Calu3 (cell line): ENCODE measurements around the gene RDH16. TPM values are rescaled to one million over a fixed set of nuclear protein-coding genes. Genes with fewer than 3 reads are reported as not detected.

Experiments used
- Bru-seq: library from RNA; stranded (reverse); fragments of 400-500 nt; gene quantifications from one replicate; lab custom pipeline; 2021; lab: Mats Ljungman, UMichigan
- BruChase-seq, 2 experiments: library from RNA; stranded (reverse); fragments of 400-500 nt; gene quantifications; one replicate each; lab custom pipeline; 2021; lab: Mats Ljungman, UMichigan
- BruUV-seq: library from RNA; stranded (reverse); fragments of 400-500 nt; replicated peaks from 2 replicates; lab custom pipeline; 2021; lab: Mats Ljungman, UMichigan
- CTCF ChIA-PET: fragments of 300-600 bp; sonication (Branson Sonifier 250); formaldehyde crosslinking; loops from one replicate; lab custom pipeline; 2022; ENCODE audit warnings: antibody characterized with exemption; lab: Charles Lee
- DNase-seq: peaks from one replicate; pipeline ENCODE4 v3.0.0; 2022
- H3K27ac Mint-ChIP-seq: one replicate; pipeline ENCODE4 v1.8.0; 2022; ENCODE audit warnings: mixed read lengths; ENCODE audit not compliant: unreplicated experiment
- H3K27me3 Mint-ChIP-seq: one replicate; pipeline ENCODE4 v1.8.0; 2022; ENCODE audit warnings: mixed read lengths; ENCODE audit not compliant: unreplicated experiment
- H3K36me3 Mint-ChIP-seq: one replicate; pipeline ENCODE4 v1.8.0; 2022; ENCODE audit warnings: mild to moderate bottlenecking, moderate library complexity, mixed read lengths; ENCODE audit not compliant: insufficient read depth, unreplicated experiment
- H3K4me1 Mint-ChIP-seq: one replicate; pipeline ENCODE4 v1.8.0; 2022; ENCODE audit warnings: mild to moderate bottlenecking, low read depth, mixed read lengths; ENCODE audit not compliant: unreplicated experiment
- H3K4me3 Mint-ChIP-seq: one replicate; pipeline ENCODE4 v1.8.0; 2022; ENCODE audit warnings: mild to moderate bottlenecking, low read depth, moderate library complexity, mixed read lengths; ENCODE audit not compliant: unreplicated experiment
- H3K9me3 Mint-ChIP-seq: one replicate; pipeline ENCODE4 v1.8.0; 2022; ENCODE audit warnings: low read depth, mixed read lengths; ENCODE audit not compliant: unreplicated experiment
- intact Hi-C: fragments of 100-400 bp; cut with micrococcal nuclease; formaldehyde crosslinking; loops from one replicate; pipeline ENCODE4 v1.10.0; 2022; ENCODE audit not compliant: unreplicated experiment
- long read RNA-seq: library from polyadenylated mRNA; stranded (forward); transcript quantifications from one replicate; pipeline ENCODE4 v2.0.0, GENCODE V29; 2022
- total RNA-seq: library from RNA; stranded (reverse); gene quantifications from 2 replicates; pipeline ENCODE4 v1.2.3, GENCODE V29; 2022
- TF ChIP-seq, protein P1 (sequence below): fragments of 200-600 bp; IDR thresholded peaks from one replicate; pipeline ENCODE4 v1.8.0; 2022; ENCODE audit warnings: antibody characterized with exemption; ENCODE audit not compliant: unreplicated experiment

RDH16 gene, protein sequence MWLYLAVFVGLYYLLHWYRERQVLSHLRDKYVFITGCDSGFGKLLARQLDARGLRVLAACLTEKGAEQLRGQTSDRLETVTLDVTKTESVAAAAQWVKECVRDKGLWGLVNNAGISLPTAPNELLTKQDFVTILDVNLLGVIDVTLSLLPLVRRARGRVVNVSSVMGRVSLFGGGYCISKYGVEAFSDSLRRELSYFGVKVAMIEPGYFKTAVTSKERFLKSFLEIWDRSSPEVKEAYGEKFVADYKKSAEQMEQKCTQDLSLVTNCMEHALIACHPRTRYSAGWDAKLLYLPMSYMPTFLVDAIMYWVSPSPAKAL
- total RNA-seq (0.24 and 0.28 TPM in 2 replicates), Bru-seq, nascent RNA (percentile 19 among the genes with signal in this experiment), BruChase-seq, experiment 1, labeled RNA remaining after a 6-hour chase (percentile 32 among the genes with signal in this experiment), BruChase-seq, experiment 2, labeled RNA remaining after a 2-hour chase (percentile 26 among the genes with signal in this experiment)
- long read RNA-seq, result 0 reads

DNA sequence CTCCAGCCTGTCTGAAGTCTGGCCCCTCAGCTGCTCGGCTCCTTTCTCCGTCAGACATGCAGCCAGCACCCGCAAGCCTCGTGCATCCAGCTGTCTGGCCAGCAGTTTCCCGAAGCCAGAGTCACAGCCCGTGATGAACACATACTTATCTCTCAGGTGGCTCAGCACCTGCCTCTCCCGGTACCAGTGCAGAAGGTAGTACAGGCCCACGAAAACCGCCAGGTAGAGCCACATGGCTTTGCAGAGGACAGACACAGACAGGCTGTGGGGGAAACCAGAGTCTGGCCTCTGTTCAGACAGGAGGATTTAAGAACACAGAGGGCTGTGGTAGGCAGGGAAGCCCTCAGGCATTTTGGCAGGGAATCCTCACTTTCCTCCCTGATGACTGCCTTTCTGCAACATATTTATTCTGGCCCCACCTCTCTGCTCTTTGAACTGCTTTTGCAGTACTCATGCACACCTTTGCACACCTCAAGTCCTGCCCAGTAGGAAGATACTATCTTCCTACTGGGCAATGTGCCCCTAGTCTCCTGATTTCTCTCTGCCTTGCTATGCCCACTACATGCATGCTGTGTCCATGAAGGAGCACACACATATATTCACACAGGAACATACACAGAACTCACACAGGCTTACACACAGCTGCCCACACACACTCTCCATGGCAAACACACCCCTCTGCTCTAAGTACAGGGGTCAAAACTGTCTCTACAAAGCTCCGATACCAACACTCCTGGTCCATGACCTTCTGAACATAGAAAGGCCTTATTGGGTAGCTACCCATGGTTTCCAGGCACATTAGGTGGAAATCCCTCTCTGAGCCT lies at the start of gene RDH16:
Gene RDH16 (minus strand): TSS at position 380 of the 824 bp plus-strand sequence. CDS start 146 bp downstream, at position 234.
- Mint-ChIP-seq H3K27ac (no peak within 1 kb of the TSS), H3K4me3 (no peak within 1 kb of the TSS), H3K36me3 (no peaks in the 10 kb centered on the region), H3K4me1 (peaks cover 21% of the 10 kb centered on the region), H3K27me3 (peaks cover 71% of the 10 kb centered on the region), H3K9me3 (no peaks in the 10 kb centered on the region)
- DNase-seq, result no peak
- TF ChIP-seq, protein P1, sequence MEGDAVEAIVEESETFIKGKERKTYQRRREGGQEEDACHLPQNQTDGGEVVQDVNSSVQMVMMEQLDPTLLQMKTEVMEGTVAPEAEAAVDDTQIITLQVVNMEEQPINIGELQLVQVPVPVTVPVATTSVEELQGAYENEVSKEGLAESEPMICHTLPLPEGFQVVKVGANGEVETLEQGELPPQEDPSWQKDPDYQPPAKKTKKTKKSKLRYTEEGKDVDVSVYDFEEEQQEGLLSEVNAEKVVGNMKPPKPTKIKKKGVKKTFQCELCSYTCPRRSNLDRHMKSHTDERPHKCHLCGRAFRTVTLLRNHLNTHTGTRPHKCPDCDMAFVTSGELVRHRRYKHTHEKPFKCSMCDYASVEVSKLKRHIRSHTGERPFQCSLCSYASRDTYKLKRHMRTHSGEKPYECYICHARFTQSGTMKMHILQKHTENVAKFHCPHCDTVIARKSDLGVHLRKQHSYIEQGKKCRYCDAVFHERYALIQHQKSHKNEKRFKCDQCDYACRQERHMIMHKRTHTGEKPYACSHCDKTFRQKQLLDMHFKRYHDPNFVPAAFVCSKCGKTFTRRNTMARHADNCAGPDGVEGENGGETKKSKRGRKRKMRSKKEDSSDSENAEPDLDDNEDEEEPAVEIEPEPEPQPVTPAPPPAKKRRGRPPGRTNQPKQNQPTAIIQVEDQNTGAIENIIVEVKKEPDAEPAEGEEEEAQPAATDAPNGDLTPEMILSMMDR, result no peak
- CTCF ChIA-PET, result no interaction called here
- no TSS peak for BruUV-seq
- intact Hi-C loops, result no loop called here

DNA sequence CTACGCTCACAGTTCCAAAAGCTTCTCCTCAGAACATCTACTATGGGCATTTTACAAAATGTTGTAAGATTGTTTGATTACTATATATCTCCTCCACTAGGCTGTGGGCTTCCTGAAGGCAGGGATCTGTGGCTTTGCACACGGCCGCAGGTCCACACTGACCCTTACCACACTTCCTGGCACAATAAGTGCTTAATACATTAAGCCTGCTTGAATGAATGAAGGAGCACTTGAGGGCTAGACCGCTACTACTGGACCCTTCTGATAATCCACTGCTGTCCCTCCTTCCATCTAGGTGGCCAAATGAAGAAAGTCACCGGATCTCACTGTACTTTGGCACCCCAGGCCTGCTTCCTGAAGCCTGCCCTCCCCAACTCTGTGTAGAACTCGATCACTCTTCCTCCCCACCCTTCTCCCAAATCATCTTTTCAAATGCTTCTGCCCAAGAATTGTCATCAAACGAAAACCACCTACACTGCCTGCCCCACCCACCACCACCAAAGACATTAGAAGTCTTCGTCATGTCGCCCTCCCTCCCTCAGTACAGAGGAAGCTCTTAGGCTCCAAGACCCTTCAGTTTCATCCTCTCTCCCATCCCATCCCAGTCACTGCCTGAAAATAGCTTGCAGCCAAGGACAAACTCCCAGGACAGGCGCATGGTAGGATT lies 49.5 kb upstream of the RDH16 start:
- Mint-ChIP-seq H3K9me3 (no peaks in the 10 kb centered on the region), H3K4me3 (peak overlapping the region; percentile 93), H3K27ac (peak overlapping the region; percentile 69), H3K36me3 (peaks cover 15% of the 10 kb centered on the region), H3K27me3 (peaks cover 25% of the 10 kb centered on the region), H3K4me1 (peaks cover 14% of the 10 kb centered on the region)
- DNase-seq, result no peak
- TF ChIP-seq, protein P1, result peak; percentile 2
- BruUV-seq, result no TSS peak
- intact Hi-C loops, result no loop called here
- CTCF ChIA-PET, result interaction anchor here (0.6 kb wide), 1 partner anchor 105 kb away, joined by 3 read pairs; no protein-coding TSS in a partner anchor

DNA sequence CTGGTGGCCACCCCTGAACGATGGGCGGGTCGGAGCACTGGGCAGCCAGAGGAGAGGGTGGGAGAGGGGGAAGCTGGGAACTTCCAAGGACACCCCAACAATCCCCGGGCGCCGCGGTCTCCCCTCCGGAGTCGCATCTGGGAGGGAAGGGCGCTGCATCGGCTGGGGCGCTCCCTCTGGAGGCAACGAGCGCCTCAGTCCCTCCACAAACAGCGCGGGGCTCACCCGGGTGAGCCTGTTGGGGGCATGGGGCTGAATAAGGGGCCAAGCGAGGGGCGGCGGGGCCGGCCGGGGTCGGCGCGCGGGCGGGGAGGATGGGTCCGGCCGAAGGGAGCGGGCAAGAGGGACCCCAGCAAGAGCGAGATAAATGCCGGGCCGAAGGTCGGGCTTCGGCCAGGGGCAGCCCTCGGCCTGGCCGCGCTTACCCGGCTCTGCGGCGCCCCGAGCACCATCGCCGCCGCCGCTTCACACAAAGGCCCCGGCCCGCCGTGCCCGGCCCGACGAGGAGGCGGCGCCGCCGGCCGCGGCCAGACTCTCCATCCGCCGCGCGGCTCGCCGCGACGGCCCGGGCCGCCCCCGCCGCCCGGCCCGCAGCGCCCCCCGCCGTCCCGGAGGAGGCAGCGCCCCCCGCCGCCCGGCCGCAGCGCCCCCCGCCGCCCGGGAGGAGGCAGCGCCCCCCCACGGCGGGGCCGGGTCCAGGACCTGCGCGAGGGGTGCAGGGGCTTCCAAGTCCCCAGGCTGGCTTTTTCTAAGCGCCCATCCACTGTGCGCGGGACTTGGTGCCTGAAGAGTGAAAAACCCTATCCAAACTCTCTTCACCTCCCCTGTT lies 48.8 kb upstream of the RDH16 start, which contains the start of gene ZBTB39:
Gene ZBTB39 (minus strand): TSS at position 567 of the 829 bp plus-strand sequence. CDS start 1,629 bp downstream, outside the sequence.
- Mint-ChIP-seq H3K4me1 (peaks cover 18% of the 10 kb centered on the region), H3K27me3 (peaks cover 18% of the 10 kb centered on the region), H3K27ac (peak within 1 kb of the TSS; percentile 69), H3K36me3 (peaks cover 15% of the 10 kb centered on the region), H3K9me3 (no peaks in the 10 kb centered on the region), H3K4me3 (peak within 1 kb of the TSS; percentile 93)
- intact Hi-C loops, result no loop called here
- peak; percentile 85 for DNase-seq
- CTCF ChIA-PET, result interaction anchor here (0.6 kb wide), 1 partner anchor 12 kb away, joined by 9 read pairs; no protein-coding TSS in a partner anchor
- TF ChIP-seq, protein P1, result peak; percentile 49
- no TSS peak for BruUV-seq
